ENCODE data around the gene KRTAP10-12.

Gene KRTAP10-12

DNA sequence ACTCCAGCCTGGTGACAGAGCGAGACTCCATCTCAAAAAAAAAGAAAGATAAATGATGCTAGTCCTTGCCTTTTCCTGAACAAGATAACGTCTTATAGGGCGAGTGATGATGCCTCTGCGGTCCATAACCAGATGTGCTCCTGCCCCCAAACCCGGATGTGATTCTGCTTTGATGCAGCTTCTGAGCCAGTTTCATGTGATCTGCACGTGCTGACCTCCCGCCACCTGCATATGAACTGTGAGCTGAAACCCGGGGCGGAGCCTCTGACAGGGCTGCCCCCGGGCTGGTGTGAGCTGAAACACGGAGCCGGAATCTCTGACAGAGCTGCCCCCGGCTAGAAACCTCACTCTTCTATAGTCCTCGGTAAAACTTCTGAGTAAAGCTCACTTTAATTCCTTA lies 43.8 kb upstream of the KRTAP10-12 start:
- TF ChIP-seq, protein P1, sequence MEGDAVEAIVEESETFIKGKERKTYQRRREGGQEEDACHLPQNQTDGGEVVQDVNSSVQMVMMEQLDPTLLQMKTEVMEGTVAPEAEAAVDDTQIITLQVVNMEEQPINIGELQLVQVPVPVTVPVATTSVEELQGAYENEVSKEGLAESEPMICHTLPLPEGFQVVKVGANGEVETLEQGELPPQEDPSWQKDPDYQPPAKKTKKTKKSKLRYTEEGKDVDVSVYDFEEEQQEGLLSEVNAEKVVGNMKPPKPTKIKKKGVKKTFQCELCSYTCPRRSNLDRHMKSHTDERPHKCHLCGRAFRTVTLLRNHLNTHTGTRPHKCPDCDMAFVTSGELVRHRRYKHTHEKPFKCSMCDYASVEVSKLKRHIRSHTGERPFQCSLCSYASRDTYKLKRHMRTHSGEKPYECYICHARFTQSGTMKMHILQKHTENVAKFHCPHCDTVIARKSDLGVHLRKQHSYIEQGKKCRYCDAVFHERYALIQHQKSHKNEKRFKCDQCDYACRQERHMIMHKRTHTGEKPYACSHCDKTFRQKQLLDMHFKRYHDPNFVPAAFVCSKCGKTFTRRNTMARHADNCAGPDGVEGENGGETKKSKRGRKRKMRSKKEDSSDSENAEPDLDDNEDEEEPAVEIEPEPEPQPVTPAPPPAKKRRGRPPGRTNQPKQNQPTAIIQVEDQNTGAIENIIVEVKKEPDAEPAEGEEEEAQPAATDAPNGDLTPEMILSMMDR (IDR thresholded peaks at IDR 0.05; ENCODE audit: insufficient read depth, low read depth, low read length, missing control alignments), result no peak
- no peak overlapping the region for H3K4me3 ChIP-seq (ENCODE audit: low read depth, low read length)
- DNase-seq (ENCODE audit: low read depth), result no peak

DNA sequence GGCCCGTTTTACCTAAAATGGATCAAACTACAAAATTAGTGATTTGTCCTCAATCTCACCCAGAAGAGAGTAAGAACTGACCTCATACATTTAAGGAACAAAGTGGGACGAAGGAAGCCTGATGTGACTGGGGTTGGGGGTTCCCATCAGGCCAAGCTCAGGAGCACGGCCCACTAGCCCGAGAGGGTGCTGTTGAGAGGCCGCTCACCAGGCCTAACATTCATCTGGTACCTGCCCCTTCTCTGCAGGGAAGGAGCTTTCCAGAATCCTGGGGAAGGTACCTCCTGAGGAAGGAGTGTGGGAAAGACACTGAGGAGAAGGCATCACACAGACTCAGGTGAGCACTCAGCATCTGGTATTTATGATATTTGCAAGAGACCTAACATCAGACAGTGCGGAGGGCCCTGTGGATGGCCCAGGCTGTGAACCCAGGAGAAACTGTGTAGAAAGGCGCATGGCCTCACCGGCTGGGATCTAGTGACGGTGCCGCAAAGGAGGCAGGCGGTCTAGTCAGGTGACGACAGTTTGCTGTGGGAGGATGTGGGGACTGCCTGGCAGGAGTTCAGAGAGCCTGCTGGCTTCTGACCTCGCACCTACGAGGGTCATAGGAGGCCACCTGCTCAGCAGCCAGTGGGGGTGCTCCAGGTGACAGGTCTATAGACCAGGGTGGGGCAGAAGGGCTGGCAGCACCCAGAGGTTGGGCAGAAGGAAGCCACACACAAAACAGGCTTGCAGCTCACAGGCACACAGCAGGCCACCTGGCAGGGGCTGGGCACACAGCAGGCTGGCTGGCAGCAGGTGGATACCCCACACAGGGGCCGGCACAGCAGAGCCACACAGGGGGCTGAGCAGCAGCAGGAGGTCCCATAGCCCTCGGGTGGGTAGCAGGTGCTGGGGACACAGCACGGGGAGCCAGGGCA lies 43.1 kb upstream of the KRTAP10-12 start:
- TF ChIP-seq, protein P1 (IDR thresholded peaks at IDR 0.05; ENCODE audit: insufficient read depth, low read depth, low read length, missing control alignments), result no peak
- DNase-seq (ENCODE audit: low read depth), result no peak
- H3K4me3 ChIP-seq (ENCODE audit: low read depth, low read length), result no peak overlapping the region

DNA sequence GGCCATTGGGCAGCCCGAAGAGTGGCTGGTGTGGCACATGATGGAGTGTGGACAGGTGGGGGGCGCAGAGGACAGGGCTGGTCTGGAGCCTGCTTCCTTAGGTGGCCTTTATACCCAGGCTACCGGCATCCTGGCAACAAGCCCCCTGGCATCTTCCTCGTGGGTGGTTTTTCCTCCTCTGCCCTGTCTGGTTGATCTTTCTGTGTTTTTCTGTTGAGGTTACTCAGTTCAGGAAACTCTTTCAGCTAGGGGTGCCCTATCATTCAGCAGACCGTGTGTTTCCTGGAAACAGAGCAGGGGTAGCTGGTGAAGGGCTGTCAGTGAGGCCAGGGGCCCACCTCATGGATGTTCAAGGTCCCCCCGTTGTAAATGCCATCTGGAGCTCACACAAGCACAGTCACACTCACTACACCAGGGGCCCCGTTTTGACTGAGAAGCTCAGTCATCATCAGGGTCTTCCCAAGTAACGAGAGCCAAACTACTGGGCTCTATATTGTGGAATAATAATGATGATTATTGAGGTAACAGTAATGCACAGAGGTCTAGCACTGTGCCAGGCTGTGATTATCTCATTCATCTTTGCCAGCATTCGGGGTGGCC lies 42.3 kb upstream of the KRTAP10-12 start, which contains the start of gene KRTAP12-4:
Gene KRTAP12-4, minus strand, starts transcription at position 84 of the 600 bp plus-strand sequence. Its CDS starts 45 bp downstream, at position 39.
- no peak within 1 kb of the TSS for H3K4me3 ChIP-seq (ENCODE audit: low read depth, low read length)
- no peak for DNase-seq (ENCODE audit: low read depth)
- TF ChIP-seq, protein P1 (IDR thresholded peaks at IDR 0.05; ENCODE audit: insufficient read depth, low read depth, low read length, missing control alignments), result no peak

DNA sequence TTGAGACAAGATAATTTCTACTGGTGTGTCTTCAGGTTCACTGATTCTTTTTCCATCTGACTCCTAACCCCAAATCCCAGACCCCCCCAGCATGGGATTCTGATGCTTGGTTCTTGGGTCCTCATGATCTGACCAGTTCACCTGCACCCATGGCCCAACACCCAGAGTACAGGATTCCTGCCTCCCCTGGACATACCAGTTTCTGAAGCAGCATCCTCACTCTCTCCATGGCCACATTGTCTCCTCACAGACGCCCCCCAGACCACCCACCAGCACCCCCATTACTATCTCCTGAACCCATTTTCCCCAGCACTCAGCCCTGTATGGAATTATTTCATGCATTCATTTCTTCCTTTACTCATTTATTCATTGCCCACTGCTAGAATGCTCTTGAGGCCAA lies 40.1 kb upstream of the KRTAP10-12 start:
- no peak for DNase-seq (ENCODE audit: low read depth)
- no peak overlapping the region for H3K4me3 ChIP-seq (ENCODE audit: low read depth, low read length)
- TF ChIP-seq, protein P1 (IDR thresholded peaks at IDR 0.05; ENCODE audit: insufficient read depth, low read depth, low read length, missing control alignments), result no peak

DNA sequence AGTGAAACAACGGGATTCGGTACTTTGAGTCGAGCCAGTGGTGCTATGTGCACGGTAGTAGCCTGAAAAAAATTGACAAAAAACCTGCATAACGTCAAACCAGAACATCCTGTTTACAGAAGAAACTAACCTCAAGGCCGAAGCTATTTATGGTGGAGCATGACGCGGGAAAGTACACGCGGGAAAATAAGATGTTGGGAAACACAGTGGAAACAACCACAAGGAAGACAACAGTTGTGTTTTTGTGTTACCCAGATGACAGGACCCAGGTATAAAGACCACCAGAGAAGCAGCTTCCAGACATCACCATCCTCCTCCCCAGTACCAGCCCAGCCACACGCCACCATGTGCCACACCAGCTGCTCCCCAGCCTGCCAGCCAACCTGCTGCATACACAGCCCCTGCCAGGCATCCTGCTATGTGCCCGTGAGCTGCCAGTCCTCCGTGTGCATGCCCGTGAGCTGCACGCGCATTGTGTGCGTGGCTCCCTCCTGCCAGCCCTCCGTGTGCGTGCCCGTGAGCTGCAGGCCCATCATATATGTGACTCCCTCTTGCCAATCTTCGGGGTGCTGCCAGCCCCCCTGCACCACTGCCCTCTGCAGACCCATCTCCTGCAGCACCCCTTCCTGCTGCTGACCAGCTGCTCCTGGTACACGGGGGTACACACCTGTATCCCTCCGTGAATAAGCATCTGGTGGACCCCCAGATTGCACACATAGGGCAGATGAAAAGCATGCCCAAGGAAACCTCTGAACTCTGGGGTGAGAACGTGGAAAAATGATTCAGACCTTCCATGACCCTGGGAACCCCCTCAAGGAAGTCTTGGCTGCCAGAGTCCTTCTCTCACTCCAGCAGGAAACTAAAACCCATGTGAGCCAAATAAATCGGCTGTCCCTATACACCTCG lies 39.1 kb upstream of the KRTAP10-12 start, which contains the start of gene KRTAP12-3:
Gene KRTAP12-3, plus strand, starts transcription at position 298 of the 906 bp plus-strand sequence. Its CDS starts 48 bp downstream, at position 346.
- no peak within 1 kb of the TSS for H3K4me3 ChIP-seq (ENCODE audit: low read depth, low read length)
- peak; percentile 27 for DNase-seq (ENCODE audit: low read depth)
- TF ChIP-seq, protein P1 (IDR thresholded peaks at IDR 0.05; ENCODE audit: insufficient read depth, low read depth, low read length, missing control alignments), result no peak

DNA sequence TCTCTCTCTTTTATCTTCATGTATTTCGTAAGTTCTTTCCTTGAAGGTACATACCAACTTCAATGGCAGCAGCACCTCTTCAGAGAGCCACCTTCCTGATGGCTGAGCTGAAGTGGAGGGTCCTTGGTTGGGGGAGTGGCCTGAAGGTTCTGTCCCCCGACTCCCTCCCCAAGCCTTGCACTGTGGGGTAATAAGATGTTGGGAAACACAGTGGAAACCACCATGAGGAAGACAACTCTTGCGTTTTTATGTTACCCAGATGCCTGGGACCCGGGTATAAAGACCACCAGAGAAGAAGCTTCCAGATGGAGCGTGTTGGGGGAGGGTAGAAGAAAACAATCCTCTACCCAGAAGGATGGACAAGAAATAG lies 38.4 kb upstream of the KRTAP10-12 start:
- DNase-seq (ENCODE audit: low read depth), result no peak
- no peak overlapping the region for H3K4me3 ChIP-seq (ENCODE audit: low read depth, low read length)
- TF ChIP-seq, protein P1 (IDR thresholded peaks at IDR 0.05; ENCODE audit: insufficient read depth, low read depth, low read length, missing control alignments), result no peak

Data from GM12865 (cell line).